ENCODE measurements around the gene C12orf42. TPM values are rescaled to one million over a fixed set of nuclear protein-coding genes. Genes with fewer than 3 reads are reported as not detected.

Gene C12orf42
- total RNA-seq, 4 donors from 2014 or later = 18.2 TPM; not detected in 3

DNA sequence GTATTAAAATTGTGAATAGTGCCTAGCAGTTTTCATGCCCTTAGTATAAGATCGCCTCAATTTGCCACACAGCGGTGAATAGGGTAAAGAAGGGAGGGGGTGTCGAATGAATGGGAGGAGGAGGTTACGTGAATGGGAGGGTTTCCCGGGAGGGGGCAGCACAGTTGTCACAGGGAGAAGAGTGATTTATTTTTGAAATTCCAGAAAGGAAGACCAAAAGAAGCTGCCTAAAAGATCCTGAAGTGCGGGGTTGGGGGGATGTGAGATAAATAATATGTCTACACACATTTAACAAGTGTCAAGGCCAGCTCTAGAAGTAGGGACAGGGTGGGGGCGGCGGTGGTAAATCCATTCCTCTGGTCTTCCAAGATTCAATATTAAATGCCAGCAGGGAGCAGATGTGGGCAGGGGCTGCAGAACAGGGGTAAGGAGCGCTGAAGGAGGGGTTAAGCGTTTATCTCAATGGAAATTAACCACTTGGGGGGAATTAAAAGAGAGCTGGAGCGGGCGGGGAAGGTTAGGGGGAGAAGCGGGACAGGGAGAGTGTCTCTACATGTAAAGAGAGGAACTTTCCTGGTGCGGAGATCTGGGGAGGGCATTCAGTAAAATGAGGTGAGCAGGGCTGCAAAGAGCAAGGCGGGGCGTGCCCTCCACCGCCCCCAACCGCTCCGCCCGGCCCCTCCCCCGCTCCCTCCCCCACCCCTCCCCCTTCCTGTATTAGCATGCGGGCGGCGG, 867 bp downstream of the C12orf42 start:
- TF ChIP-seq, protein P1, sequence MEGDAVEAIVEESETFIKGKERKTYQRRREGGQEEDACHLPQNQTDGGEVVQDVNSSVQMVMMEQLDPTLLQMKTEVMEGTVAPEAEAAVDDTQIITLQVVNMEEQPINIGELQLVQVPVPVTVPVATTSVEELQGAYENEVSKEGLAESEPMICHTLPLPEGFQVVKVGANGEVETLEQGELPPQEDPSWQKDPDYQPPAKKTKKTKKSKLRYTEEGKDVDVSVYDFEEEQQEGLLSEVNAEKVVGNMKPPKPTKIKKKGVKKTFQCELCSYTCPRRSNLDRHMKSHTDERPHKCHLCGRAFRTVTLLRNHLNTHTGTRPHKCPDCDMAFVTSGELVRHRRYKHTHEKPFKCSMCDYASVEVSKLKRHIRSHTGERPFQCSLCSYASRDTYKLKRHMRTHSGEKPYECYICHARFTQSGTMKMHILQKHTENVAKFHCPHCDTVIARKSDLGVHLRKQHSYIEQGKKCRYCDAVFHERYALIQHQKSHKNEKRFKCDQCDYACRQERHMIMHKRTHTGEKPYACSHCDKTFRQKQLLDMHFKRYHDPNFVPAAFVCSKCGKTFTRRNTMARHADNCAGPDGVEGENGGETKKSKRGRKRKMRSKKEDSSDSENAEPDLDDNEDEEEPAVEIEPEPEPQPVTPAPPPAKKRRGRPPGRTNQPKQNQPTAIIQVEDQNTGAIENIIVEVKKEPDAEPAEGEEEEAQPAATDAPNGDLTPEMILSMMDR (IDR thresholded peaks at IDR 0.05) = no peak
- TF ChIP-seq POLR2A (IDR thresholded peaks at IDR 0.05) = no peak
- Histone ChIP-seq H3K4me3 (peak overlapping the region; percentile 35 to 62 (median 46)), H3K27ac (peak overlapping the region in 1 of 4 donors; percentile 76), H3K9me3 (no peaks in the 10 kb centered on the region), H3K4me1 (peaks cover 0 to 12% (median 0%) of the 10 kb centered on the region in 4 donors), H3K27me3 (peaks cover 0 to 15% of the 10 kb centered on the region in 2 donors), H3K36me3 (no peaks in the 10 kb centered on the region)
- no peak for DNase-seq

DNA sequence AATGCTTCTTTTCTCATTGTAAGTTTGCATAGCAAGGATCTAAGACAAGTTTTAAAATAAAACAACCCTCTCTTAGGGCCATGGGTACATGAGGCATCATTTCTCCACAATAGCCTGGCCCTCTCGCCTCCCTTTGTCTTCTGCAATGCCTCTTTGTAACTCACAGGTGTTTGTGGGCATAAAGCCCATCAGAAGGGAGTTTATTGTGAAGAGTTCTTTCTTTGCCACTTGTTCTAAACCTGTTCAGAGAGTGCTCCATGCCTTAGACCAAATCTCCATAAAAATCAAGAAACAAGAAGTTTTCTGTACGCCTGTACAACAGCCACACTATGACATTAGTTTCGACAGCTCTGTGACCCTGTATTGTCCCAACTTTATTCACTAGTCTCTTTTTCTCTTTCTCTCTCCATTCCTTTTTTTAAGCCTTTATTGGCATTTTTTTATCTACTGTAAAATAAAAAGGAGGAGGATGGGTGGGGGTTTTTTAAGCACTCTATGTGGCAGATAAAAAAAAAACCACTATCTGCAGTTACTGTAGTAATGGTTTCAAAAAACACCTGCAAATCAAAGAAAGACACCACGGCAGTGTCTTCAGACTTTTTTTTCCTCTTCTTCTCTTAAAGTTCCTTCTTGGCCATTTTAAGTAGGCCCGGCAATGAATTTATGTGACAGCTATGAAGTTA, 1.6 kb downstream of the C12orf42 start:
- TF ChIP-seq, protein P1 (IDR thresholded peaks at IDR 0.05) = no peak
- no peak for TF ChIP-seq POLR2A (IDR thresholded peaks at IDR 0.05)
- no peak for DNase-seq
- H3K4me3 ChIP-seq = no peak overlapping the region

DNA sequence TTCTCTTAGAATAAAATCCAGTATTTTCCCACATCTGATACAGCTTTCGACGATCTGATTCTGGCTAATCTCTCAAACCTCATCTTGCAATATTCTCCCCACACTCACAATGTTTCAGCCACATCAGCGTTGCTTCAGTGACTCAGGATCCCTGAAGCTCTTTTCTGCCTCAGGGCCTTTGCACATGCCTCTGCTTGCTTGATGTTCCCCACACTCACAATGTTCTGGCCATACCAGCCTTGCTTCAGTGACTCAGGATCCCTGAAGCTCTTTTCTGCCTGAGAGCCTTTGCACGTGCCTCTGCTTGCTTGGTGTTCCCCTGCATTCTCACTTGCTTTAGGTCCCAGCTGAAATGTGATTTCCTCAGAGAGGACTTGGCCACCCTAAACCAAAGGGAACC, 2.6 kb downstream of the C12orf42 start:
- peaks cover 0 to 15% of the 10 kb centered on the region in 2 donors for H3K27me3 ChIP-seq
- DNase-seq = no peak
- TF ChIP-seq, protein P1 (IDR thresholded peaks at IDR 0.05) = no peak
- no peak for TF ChIP-seq POLR2A (IDR thresholded peaks at IDR 0.05)
- no peak overlapping the region for H3K4me3 ChIP-seq
- H3K9me3 ChIP-seq = no peaks in the 10 kb centered on the region
- H3K27ac ChIP-seq = no peak overlapping the region
- H3K36me3 ChIP-seq = no peaks in the 10 kb centered on the region
- peaks cover 0 to 12% (median 0%) of the 10 kb centered on the region in 4 donors for H3K4me1 ChIP-seq

More for the DNA sequence above, 1.6 kb downstream of the C12orf42 start:
- Histone ChIP-seq H3K27ac (no peak overlapping the region), H3K4me1 (peaks cover 0 to 12% (median 0%) of the 10 kb centered on the region in 4 donors), H3K36me3 (no peaks in the 10 kb centered on the region), H3K27me3 (peaks cover 0 to 15% of the 10 kb centered on the region in 2 donors), H3K9me3 (no peaks in the 10 kb centered on the region)

DNA sequence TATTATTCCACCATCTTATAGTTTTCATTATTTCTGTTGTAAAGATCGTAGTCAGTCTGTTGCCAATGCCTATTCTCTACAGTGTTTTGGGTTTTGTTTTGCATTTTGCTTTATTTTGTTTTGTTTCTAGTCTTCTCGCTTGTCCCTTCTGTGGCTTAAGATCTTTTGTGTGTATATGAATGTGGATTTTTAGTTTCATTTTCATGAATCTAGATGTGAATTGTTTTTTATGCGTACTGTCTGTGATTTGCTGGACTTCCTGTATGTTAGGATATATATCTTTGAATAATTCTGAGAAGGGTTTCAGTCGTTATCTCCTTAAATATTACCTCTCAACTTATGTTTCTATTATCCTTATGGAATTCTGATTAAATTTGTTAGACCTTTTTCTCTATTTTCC, 13.4 kb downstream of the C12orf42 start:
- Histone ChIP-seq H3K4me1 (no peaks in the 10 kb centered on the region), H3K27ac (no peak overlapping the region), H3K4me3 (no peak overlapping the region), H3K36me3 (no peaks in the 10 kb centered on the region), H3K9me3 (no peaks in the 10 kb centered on the region), H3K27me3 (no peaks in the 10 kb centered on the region)
- TF ChIP-seq, protein P1 (IDR thresholded peaks at IDR 0.05) = no peak
- TF ChIP-seq POLR2A (IDR thresholded peaks at IDR 0.05) = no peak
- DNase-seq = no peak

DNA sequence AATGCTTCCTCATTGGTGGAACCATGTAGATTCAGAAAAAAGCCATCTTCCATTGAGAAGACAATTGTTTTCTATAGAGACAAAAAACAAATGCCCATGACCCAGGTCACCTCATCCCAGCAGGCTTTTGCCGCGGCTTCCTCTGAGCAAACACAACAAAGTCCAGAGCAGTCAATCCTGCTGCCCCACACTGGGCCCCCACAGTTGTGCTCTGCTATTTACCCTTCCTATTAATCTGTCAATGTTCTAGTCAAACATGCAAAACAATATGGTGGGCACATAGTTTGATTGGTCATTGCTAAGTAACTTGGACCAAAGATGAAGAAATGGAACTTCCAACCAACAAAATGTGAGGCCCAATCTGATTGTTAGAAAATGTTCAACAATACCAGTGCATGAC, 20.7 kb downstream of the C12orf42 start:
- TF ChIP-seq POLR2A (IDR thresholded peaks at IDR 0.05) = no peak
- TF ChIP-seq, protein P1 (IDR thresholded peaks at IDR 0.05) = no peak
- Histone ChIP-seq H3K4me1 (no peaks in the 10 kb centered on the region), H3K9me3 (no peaks in the 10 kb centered on the region), H3K4me3 (no peak overlapping the region), H3K27me3 (no peaks in the 10 kb centered on the region), H3K27ac (no peak overlapping the region), H3K36me3 (no peaks in the 10 kb centered on the region)
- DNase-seq = no peak

All from Peyer's patch (tissue), 4 donors.